IPS DF 6.9 (cell line): ENCODE results near the gene GLIS1.
A peak's percentile ranks its signal among the peaks of the same experiment; 100 is the strongest.

Experiments used
- DNase-seq: peaks from one replicate; pipeline ENCODE4 v3.0.0-alpha.2; 2013; ENCODE audit warnings: low read depth, low spot score
- H3K27ac ChIP-seq: one replicate; pipeline ENCODE4 v1.5.1; 2013; ENCODE audit warnings: low read length, control low read depth
- H3K27me3 ChIP-seq: 2 replicates; pipeline ENCODE4 v1.6.1; 2013; ENCODE audit warnings: mild to moderate bottlenecking, low read length; ENCODE audit not compliant: control insufficient read depth, insufficient read depth
- H3K36me3 ChIP-seq: 2 replicates; pipeline ENCODE4 v1.6.1; 2013; ENCODE audit warnings: low read length; ENCODE audit not compliant: control insufficient read depth, insufficient read depth
- H3K4me1 ChIP-seq: 2 replicates; pipeline ENCODE4 v1.6.1; 2013; ENCODE audit warnings: low read length; ENCODE audit not compliant: control insufficient read depth, insufficient read depth
- H3K4me3 ChIP-seq: 2 replicates; pipeline ENCODE4 v1.5.1; 2013; ENCODE audit warnings: mild to moderate bottlenecking, low read length
- H3K9me3 ChIP-seq: 2 replicates; pipeline ENCODE4 v1.6.1; 2013; ENCODE audit warnings: low read length, inconsistent platforms; ENCODE audit not compliant: control insufficient read depth, insufficient read depth
- WGBS: extraction: QIAGEN DNeasy Blood & Tissue Kit; methylation state at CpG from one replicate; pipeline ENCODE4 v1.1.7; 2013; ENCODE audit warnings: mixed read lengths, missing lambda C conversion rate; ENCODE audit not compliant: insufficient read length, insufficient coverage; 5-methylcytosine and 5-hydroxymethylcytosine counted together

The GLIS1 gene

DNA sequence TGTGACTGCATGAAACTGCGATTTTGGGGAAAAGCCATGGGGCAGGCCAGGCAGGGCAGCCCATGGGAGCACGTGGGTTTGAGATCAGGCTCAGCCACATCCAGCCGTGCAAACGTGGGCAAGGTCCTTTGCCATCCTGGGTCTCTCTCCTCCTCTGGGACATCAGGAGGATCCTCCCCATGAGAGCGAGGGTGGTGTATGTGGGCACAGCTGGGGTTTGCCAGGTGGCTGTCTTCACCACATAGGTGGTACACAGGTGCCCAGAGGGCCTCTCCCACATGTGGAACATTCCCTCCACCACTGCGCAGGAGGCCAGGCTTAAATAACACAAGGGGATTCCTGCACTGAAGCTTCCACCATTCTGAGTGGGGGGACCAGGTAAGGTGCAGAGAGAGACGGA is 143.1 kb downstream of the GLIS1 start:
- no peak for DNase-seq
- Histone ChIP-seq H3K4me3 (no peak overlapping the region), H3K36me3 (no peaks in the 10 kb centered on the region), H3K9me3 (no peaks in the 10 kb centered on the region), H3K4me1 (no peaks in the 10 kb centered on the region), H3K27ac (no peak overlapping the region), H3K27me3 (no peaks in the 10 kb centered on the region)
- WGBS, result no CpG with 5 or more reads among the region's 7 CpGs

GRCh38 chr1:53594391-53595180 is 144.4 kb downstream of the GLIS1 start:
- no peak for DNase-seq
- Histone ChIP-seq H3K27ac (no peak overlapping the region), H3K4me3 (no peak overlapping the region), H3K4me1 (no peaks in the 10 kb centered on the region), H3K27me3 (no peaks in the 10 kb centered on the region), H3K36me3 (no peaks in the 10 kb centered on the region), H3K9me3 (no peaks in the 10 kb centered on the region)
- whole genome bisulfite sequencing, result no CpG with 5 or more reads among the region's 31 CpGs

DNA sequence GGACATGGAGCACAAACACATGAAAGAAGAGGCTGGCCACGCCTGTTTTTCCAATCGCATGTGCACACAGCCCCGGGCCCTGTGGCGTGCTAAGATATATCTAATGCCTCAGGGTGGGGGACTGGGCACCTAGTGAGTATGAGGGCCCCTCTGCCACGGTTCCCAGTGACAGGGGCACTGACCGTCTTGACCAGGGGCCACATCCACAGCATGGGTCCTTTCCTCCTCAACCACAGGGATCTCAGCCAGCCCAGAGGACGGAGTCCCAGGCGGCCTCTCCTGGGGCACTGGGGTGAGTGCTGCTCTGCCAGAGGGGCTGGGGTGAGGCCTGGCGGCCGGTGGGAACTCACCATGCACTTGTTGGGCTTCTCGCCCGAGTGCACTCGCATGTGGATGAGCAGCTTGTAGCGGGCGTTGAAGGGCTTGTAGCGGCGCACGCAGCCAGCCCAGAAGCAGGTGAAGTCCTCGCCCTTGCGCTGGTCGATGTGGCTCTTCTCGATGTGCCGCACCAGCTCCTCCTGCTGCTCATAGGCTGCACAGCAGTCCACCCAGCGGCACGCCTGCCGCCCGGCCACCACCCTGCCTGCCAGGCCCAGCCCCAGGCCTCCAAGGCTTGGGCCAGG is 145.1 kb downstream of the GLIS1 start:
- no CpG with 5 or more reads among the region's 27 CpGs for WGBS
- peak; percentile 79 for DNase-seq
- H3K27ac ChIP-seq, result no peak overlapping the region
- H3K4me3 ChIP-seq, result no peak overlapping the region
- H3K4me1 ChIP-seq, result no peaks in the 10 kb centered on the region
- H3K9me3 ChIP-seq, result no peaks in the 10 kb centered on the region
- H3K27me3 ChIP-seq, result no peaks in the 10 kb centered on the region
- no peaks in the 10 kb centered on the region for H3K36me3 ChIP-seq

DNA sequence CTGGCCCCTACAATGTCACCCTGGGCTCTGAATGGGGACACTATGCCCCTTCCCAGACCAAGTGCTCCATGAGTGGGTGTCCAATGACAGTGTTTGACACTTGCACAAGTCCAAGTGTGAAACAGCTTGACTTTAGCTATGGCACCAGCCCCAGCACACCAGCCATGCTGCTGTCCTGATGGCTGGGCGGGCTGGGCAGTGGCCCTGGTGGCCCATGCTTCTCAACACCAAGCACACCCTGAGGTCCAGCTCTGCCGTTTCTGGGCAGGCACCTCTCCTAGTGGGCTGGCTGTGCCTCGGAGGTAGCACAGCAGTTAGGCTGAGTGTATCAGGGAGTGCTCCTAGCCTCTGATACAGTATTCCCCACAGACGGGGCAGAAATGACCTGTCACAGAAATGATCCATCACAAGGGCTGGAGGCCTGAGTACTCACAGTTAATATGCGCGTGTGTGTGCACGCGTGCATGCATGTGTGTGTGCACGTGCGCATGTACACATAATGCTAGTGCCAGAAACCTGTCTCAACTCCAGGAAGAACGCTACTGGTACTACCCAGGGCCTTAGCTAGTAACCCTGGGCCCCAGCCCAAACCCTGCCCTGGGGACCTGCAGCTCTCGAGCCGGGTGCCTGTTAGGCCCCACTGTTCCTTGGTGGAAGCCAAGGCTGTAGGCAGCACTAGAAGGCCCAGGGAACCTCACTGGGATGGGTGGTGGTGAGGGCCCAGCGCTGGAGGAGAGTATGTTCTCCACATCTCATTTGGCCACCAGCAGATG is 145.8 kb downstream of the GLIS1 start:
- Histone ChIP-seq H3K4me1 (no peaks in the 10 kb centered on the region), H3K36me3 (no peaks in the 10 kb centered on the region), H3K27ac (no peak overlapping the region), H3K27me3 (no peaks in the 10 kb centered on the region), H3K9me3 (no peaks in the 10 kb centered on the region), H3K4me3 (no peak overlapping the region)
- WGBS, result no CpG with 5 or more reads among the region's 14 CpGs
- no peak for DNase-seq

- Histone ChIP-seq H3K36me3 (no peaks in the 10 kb centered on the region), H3K4me3 (no peak overlapping the region), H3K9me3 (no peaks in the 10 kb centered on the region), H3K27ac (no peak overlapping the region), H3K4me1 (no peaks in the 10 kb centered on the region), H3K27me3 (no peaks in the 10 kb centered on the region)
- WGBS, result no CpG with 5 or more reads among the region's 6 CpGs
- DNase-seq, result no peak
These were observed 146.4 kb downstream of the GLIS1 start for GRCh38 chr1:53592521-53592982.

DNA sequence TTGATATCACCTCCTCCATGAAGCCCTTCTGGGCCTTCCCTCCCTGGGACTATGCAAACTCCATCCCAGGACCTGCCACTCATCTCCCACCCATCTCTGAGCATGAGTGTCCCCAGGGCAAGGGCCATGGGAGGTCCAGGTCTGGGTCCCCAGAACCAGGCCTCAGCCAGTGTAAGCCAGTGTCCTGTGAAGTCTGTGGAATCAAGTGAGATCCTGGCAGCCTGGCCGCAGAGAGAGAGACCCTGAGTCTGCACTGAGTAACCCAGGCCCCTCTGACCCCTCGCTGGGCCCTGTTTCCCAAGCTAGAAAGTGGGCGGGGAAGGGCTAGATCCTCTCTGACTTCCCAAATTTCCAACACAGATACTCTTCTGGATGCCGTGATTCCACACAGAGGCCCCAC is 147.0 kb downstream of the GLIS1 start:
- Histone ChIP-seq H3K9me3 (no peaks in the 10 kb centered on the region), H3K4me1 (no peaks in the 10 kb centered on the region), H3K27ac (no peak overlapping the region), H3K4me3 (no peak overlapping the region), H3K27me3 (no peaks in the 10 kb centered on the region), H3K36me3 (no peaks in the 10 kb centered on the region)
- WGBS, result no CpG with 5 or more reads among the region's 4 CpGs
- no peak for DNase-seq

DNA sequence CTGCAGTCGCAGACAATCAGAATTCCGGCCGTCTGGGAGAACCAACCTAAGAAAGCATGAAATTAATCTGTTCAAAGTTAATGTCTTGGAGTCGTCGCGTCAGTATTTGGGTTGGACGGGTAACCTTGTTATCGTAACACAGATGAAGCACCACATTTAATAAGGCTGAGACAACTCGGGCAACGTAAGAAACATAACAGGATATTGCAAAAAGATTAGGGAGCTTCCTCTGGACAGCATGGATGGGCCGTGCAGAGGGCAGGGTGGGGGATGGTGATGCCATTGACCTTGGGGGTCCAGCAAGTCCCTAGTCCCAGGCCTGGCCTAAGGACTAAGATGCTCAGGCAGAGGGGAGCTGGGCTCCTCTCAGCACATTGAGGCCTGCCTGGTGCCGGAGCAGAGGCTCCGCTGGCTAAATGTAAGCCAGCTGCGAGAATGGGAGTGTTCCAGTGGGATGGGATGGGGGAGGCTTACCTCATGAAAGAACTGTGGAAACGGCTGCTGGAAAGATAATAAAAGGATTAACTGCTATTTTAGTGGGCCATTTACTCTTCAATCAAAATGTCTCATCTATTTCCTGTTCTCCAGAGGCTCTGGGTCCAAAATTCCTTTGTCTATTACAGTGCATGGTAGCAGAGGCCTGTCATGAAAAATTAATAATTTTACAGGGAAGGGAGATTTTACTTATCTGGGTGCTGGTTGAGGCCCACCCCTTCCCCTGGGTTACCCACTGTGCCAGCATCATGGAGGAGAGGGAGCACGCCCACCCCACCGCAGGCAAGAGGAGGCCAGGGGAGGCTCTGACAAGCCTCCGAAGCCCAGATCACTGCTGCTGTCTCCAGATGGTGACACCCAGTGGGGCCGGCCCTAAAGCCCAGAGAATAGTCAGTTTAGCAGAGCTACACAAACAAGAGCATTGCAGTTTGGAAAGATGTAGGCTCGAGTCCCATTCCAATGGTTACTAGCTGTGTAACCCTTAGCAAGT is 148.1 kb downstream of the GLIS1 start:
- Histone ChIP-seq H3K27ac (no peak overlapping the region), H3K9me3 (no peaks in the 10 kb centered on the region), H3K36me3 (no peaks in the 10 kb centered on the region), H3K27me3 (no peaks in the 10 kb centered on the region), H3K4me3 (no peak overlapping the region), H3K4me1 (no peaks in the 10 kb centered on the region)
- no peak for DNase-seq
- WGBS, result no CpG with 5 or more reads among the region's 20 CpGs

DNA sequence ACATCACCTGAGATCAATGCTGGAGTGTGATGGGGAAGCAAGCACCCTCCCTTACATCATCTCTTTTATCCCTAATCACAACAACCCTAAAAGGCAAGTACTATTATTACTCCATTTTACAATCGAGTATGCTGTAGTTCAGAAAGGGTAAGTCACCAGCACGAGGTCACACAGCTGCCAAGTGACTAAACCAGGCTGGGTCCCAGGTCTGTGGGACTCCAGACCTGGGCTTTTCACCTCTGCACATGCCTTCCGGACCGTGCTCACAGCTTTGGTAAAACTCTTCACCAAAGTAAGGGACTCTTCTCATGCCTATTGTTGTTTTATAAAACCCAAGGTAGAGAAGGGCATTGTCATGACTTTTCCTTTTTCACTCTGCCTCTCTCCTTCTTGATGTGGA is 148.9 kb downstream of the GLIS1 start:
- H3K4me1 ChIP-seq, result no peaks in the 10 kb centered on the region
- H3K36me3 ChIP-seq, result no peaks in the 10 kb centered on the region
- no peak overlapping the region for H3K4me3 ChIP-seq
- no peak for DNase-seq
- H3K9me3 ChIP-seq, result no peaks in the 10 kb centered on the region
- H3K27ac ChIP-seq, result no peak overlapping the region
- WGBS, result 100% methylated on average over 1 of the region's 4 CpGs
- no peaks in the 10 kb centered on the region for H3K27me3 ChIP-seq

DNA sequence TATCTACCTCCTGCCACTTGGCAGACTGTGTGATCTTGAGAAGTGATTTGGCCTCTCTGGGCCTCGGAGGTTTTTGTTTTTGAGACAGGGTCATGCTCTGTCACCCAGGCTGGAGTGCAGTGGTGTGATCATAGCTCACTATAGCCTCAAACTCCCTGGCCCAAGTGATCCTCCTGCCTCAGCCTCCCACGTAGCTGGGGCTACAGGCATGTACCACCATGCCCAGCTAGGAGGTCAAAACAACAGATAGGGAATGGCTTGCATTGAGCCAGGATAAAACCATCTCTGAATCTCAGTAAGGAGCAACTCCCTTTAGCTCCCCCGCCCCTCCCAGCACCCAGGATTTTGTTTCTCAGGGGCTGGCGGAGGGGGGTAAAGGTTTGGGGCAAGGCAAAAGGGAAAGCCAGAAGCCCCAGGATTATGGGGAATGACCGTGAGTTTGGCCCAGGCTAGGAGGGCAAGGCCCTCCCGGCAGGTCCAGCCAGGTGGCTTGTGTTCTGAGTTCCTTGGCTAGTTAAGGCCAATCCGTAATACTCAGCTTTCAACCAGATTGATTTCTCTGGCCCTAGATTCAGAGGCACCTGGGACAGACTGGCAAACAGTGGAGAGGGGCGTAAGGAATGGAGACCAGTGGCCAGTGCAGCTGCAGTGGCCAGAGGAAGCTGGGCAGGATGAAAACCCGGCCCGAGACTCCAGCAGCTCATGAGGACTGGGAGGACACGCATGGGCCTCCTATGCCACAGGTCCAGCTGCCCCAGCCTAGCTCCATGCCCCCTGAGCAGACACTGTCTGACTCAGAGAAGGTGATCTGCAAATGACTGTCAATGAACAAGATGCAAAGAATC is 149.7 kb downstream of the GLIS1 start:
- DNase-seq, result no peak
- Histone ChIP-seq H3K4me1 (no peaks in the 10 kb centered on the region), H3K9me3 (no peaks in the 10 kb centered on the region), H3K27me3 (no peaks in the 10 kb centered on the region), H3K4me3 (no peak overlapping the region), H3K27ac (no peak overlapping the region), H3K36me3 (no peaks in the 10 kb centered on the region)
- no CpG with 5 or more reads among the region's 11 CpGs for WGBS
